Left lung (tissue), 10 donors: ENCODE results near the gene PTGDS. TPM values are rescaled to one million over a fixed set of nuclear protein-coding genes. Genes with fewer than 3 reads are reported as not detected.
A peak's percentile ranks its signal among the peaks of the same experiment; 100 is the strongest.

Experiments
- ATAC-seq: fragments of 200-7000 bp; cut with Tn5 transposase; one replicate; pipeline ENCODE4 v1.9.1; 2020; ENCODE audit warnings: moderate library complexity
- DNase-seq, 4 donors: peaks; one replicate each; pipeline ENCODE4 v3.0.0-alpha.2; 2013 to 2020
- H3K27ac ChIP-seq, 2 donors: fragments of 200-600 bp; sonication (generic) in 1 of 2; one replicate each; pipeline versions ENCODE4 v1.5.0 to v1.8.0; 2020 to 2021
- H3K27me3 ChIP-seq, 2 donors: fragments of 200-600 bp; sonication (generic) in 1 of 2; one replicate each; pipeline versions ENCODE4 v1.5.0 to v1.8.0; 2020 to 2021
- H3K36me3 ChIP-seq, 2 donors: fragments of 200-600 bp; sonication (generic) in 1 of 2; one replicate each; pipeline versions ENCODE4 v1.5.0 to v1.8.0; 2020 to 2021
- H3K4me1 ChIP-seq, 2 donors: fragments of 200-600 bp; one replicate each; pipeline ENCODE4 v1.8.0; 2021
- H3K4me3 ChIP-seq, 2 donors: fragments of 200-600 bp; sonication (generic) in 1 of 2; one replicate each; pipeline versions ENCODE4 v1.5.0 to v1.8.0; 2020 to 2021; ENCODE audit warnings: mild to moderate bottlenecking in 1 of 2
- H3K9me3 ChIP-seq, 2 donors: fragments of 200-600 bp; sonication (generic) in 1 of 2; one replicate each; pipeline versions ENCODE4 v1.5.0 to v1.8.0; 2020 to 2021
- intact Hi-C, 2 donors: fragments of 100-400 bp; cut with DNase I; formaldehyde crosslinking; loops; one replicate each; pipeline versions ENCODE4 v1.11.2 to v1.14.2; 2022
- polyA plus RNA-seq, 6 donors: library from polyadenylated mRNA; unstranded; fragments of 120-200 nt; gene quantifications; one replicate each; pipeline ENCODE4 v1.2.1, GENCODE V29; 2013; ENCODE audit not compliant: insufficient read length in 6 of 6
- total RNA-seq, 2 donors: library from RNA; stranded (reverse); fragmentation: NEBNext Ultra II Directional; extraction: Animal tissue kit (Norgen Biotek cat#: 25700); gene quantifications; one replicate each; pipeline ENCODE4 v1.2.1, GENCODE V29; 2021
- TF ChIP-seq, protein P1 (sequence below), 2 donors: fragments of 200-600 bp; sonication (generic) in 1 of 2; IDR thresholded peaks; one replicate each; pipeline versions ENCODE4 v1.5.0 to v1.8.0; 2021; ENCODE audit warnings: antibody characterized with exemption in 2 of 2
- donor health status: DM: no; HTN: yes; CAD: no.
- donor health status: DM: no; HTN: no; CAD: no.

The PTGDS gene
- total and polyA plus RNA-seq, 8 donors, result 23.7 to 137 (median 37.7) TPM

DNA sequence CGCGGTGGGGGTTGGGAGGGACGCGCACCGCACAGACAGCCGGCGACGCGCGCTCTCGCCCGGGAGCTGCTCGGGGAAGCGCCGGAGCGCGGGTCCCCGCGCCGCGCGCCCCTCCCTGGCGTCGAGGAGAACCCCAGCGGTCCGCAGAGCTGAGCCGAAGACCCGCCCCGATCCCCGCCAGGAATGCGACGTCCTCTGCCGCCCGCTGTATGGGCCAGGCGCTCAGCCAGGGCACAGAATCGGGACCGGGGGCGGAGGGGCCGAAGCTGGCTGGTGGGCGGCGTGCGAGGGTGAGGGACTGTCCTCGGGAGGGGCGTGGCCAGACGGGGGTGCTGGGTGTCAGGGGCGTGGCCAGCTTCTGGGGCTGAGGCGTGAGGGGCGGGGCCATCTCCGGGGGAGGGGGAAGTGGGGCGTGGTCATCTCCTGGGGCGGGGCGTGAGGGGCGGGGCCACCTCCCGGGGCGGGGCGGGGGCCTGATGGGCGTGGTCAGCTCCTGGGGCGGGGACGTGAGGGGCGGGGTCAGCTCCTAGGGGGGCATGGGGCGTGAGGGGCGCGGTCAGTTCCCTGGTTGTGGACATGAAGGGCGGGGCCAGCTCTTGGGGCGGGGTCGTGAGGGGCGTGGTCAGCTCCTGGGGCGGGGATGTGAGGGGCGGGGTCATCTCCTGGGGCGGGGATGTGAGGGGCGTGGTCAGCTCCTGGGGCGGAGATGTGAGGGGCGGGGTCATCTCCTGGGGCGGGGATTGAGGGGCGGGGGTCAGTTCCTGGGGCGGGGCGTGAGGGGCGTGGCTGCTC is 965 bp downstream of the PTGDS start:
- Histone ChIP-seq H3K9me3 (no peaks in the 10 kb centered on the region), H3K27ac (peak overlapping the region; percentile 65 to 66), H3K4me1 (peaks cover 17 to 50% of the 10 kb centered on the region in 2 donors), H3K27me3 (peaks cover 0 to 39% of the 10 kb centered on the region in 2 donors), H3K36me3 (no peaks in the 10 kb centered on the region), H3K4me3 (peak overlapping the region; percentile 31 to 40)
- intact Hi-C loops, result no loop called here
- peak in 3 of 4 donors; percentile 50 to 78 (median 68) for DNase-seq
- TF ChIP-seq, protein P1, sequence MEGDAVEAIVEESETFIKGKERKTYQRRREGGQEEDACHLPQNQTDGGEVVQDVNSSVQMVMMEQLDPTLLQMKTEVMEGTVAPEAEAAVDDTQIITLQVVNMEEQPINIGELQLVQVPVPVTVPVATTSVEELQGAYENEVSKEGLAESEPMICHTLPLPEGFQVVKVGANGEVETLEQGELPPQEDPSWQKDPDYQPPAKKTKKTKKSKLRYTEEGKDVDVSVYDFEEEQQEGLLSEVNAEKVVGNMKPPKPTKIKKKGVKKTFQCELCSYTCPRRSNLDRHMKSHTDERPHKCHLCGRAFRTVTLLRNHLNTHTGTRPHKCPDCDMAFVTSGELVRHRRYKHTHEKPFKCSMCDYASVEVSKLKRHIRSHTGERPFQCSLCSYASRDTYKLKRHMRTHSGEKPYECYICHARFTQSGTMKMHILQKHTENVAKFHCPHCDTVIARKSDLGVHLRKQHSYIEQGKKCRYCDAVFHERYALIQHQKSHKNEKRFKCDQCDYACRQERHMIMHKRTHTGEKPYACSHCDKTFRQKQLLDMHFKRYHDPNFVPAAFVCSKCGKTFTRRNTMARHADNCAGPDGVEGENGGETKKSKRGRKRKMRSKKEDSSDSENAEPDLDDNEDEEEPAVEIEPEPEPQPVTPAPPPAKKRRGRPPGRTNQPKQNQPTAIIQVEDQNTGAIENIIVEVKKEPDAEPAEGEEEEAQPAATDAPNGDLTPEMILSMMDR (IDR thresholded peaks at IDR 0.05), result no peak
- ATAC-seq, result peak; percentile 60

DNA sequence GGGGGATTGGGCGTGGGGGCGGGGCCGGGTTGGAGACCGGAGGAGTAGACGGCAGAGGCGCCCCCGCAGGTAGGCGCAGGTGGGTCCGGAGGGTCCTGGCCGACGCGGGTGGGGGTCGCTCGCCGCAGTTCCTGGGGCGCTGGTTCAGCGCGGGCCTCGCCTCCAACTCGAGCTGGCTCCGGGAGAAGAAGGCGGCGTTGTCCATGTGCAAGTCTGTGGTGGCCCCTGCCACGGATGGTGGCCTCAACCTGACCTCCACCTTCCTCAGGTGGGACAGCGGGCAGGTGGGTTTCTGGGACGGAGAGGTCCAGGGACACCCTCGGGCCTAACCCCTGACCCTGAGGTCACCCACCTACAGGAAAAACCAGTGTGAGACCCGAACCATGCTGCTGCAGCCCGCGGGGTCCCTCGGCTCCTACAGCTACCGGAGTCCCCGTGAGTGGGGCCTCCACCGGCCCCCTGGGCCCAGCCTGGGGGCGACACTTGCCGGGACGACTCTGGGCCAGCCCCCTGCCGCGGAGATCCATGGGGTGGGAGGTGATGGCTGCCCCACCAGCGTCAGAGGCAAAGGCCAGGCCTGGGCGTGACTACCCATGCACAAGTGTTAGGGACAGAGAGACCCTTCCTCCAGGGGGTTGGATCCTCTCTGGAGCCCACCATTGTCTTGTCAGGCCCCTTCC is 1.7 kb downstream of the PTGDS start:
- ATAC-seq (no peak), DNase-seq (no peak)
- peak overlapping the region in 1 of 2 donors; percentile 78 for H3K27ac ChIP-seq
- H3K4me1 ChIP-seq, result peaks cover 17 to 45% of the 10 kb centered on the region in 2 donors
- H3K4me3 ChIP-seq, result no peak overlapping the region
- TF ChIP-seq, protein P1 (IDR thresholded peaks at IDR 0.05), result no peak
- H3K27me3 ChIP-seq, result peaks cover 0 to 46% of the 10 kb centered on the region in 2 donors
- H3K36me3 ChIP-seq, result no peaks in the 10 kb centered on the region
- H3K9me3 ChIP-seq, result no peaks in the 10 kb centered on the region
- intact Hi-C loops, result no loop called here

DNA sequence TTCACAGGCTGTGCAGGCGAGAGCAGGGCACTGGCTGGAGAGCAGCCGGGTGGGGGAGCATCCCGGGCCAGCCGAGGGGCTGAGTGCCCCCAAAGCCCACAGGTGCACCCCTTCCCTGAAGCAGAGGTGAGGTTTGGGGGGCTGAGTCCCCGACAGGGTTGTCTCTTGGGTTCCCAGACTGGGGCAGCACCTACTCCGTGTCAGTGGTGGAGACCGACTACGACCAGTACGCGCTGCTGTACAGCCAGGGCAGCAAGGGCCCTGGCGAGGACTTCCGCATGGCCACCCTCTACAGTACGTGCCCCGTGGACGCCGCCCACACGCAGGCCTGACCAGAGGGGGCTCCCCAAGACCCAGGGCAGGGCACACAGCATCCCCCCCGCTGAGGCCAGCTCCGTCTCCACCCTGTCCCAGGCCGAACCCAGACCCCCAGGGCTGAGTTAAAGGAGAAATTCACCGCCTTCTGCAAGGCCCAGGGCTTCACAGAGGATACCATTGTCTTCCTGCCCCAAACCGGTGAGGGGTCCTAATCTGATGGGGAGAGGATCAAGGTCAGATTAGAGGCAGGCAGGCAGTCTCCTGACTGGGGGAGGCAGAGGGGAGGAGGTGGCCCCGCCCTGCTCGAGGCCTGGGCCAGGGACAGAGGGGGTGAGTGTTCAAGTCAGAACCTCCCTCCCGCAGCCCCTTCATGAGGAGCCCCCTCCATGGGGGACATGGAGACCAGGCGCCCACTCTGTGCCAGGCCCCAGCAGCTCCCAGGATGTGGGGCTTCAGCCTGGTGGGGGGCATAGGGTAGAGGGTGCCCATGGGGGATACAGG is 2.7 kb downstream of the PTGDS start:
- peak overlapping the region in 1 of 2 donors; percentile 78 for H3K27ac ChIP-seq
- no peak for ATAC-seq
- DNase-seq, result no peak

DNA sequence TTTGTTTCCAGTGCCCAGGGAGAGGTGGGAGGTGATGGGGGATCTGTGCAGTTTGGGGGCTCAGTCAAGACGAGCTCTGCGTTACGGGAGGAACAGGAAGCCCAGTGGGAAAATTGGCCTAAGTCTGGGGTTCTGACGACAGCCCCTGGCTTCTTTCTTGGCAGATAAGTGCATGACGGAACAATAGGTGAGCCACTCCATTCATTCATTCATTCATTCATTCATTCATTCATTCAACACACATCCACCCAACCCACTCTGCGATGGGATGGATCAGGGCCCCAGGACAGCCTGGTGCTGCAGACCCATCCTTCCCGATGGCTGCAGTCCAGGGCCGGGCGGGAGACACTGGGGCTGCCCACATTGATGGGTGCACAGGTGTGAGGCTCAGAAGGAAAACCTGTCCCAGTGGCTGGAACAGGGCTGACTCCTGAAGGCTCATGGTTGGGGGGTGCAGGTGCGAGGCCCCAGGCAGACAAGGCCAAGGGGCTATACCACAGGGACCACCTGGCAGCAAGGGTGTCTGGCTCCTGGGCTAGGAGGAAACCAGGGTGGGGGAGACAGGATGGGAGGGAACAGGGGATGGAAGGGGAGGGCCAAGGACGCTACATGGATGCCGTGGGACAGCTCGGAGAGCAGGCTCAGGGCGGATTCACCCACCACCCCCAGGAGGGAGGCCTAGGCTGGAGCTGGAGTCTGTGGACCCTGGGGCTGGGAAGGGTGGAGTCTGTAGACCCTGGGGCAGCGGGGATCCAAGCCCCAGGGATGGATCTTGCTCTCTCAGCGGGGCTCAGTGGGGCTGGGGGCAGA is 3.6 kb downstream of the PTGDS start:
- Histone ChIP-seq H3K27me3 (peaks cover 18 to 60% of the 10 kb centered on the region in 2 donors), H3K27ac (peak overlapping the region; percentile 69 to 78), H3K4me3 (no peak overlapping the region), H3K36me3 (no peaks in the 10 kb centered on the region), H3K9me3 (no peaks in the 10 kb centered on the region), H3K4me1 (peaks cover 11 to 27% of the 10 kb centered on the region in 2 donors)
- DNase-seq, result no peak
- intact Hi-C loops, result no loop called here
- no peak for ATAC-seq
- TF ChIP-seq, protein P1 (IDR thresholded peaks at IDR 0.05), result no peak

More for the DNA sequence above, 2.7 kb downstream of the PTGDS start:
- TF ChIP-seq, protein P1 (IDR thresholded peaks at IDR 0.05), result no peak
- H3K36me3 ChIP-seq, result no peaks in the 10 kb centered on the region
- H3K4me1 ChIP-seq, result peaks cover 17 to 36% of the 10 kb centered on the region in 2 donors
- H3K27me3 ChIP-seq, result peaks cover 9 to 56% of the 10 kb centered on the region in 2 donors
- H3K9me3 ChIP-seq, result no peaks in the 10 kb centered on the region
- intact Hi-C loops, result no loop called here
- H3K4me3 ChIP-seq, result no peak overlapping the region
